ENCODE data around the gene DTX3.

The DTX3 gene

DNA sequence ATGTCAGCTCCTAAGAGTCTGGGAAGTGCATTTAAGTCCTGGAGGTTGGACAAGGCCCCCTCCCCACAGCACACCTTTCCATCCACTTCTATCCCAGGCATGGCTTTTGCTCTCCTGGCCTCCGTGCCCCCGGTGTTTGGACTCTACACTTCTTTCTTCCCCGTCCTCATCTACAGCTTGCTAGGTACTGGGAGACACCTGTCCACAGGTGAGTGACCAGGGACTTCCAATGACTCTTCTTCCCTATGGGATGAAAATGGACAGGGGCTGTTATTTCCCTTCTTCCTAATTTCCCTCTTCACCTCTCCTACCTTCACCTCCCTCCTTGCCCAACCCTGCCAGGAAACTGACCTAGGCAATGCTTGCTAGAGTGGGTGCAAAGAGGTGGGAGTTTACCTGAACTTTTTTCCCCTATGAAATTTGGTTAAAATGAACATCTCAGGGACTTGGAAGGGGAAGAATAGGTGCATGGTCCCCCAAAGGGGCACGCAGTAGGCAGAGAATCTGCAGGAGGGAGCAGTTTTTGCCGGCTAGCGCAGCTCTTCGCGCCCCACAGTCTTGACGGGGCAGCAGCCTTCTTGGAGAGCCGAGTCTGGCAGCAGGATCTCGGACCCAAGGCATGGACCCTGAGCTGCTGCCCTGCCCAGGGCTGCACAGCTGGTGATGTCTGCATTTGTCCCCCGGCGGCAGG lies 15.8 kb downstream of the DTX3 start:
- no peak for DNase-seq (ENCODE audit: low read depth in 2 of 2)

DNA sequence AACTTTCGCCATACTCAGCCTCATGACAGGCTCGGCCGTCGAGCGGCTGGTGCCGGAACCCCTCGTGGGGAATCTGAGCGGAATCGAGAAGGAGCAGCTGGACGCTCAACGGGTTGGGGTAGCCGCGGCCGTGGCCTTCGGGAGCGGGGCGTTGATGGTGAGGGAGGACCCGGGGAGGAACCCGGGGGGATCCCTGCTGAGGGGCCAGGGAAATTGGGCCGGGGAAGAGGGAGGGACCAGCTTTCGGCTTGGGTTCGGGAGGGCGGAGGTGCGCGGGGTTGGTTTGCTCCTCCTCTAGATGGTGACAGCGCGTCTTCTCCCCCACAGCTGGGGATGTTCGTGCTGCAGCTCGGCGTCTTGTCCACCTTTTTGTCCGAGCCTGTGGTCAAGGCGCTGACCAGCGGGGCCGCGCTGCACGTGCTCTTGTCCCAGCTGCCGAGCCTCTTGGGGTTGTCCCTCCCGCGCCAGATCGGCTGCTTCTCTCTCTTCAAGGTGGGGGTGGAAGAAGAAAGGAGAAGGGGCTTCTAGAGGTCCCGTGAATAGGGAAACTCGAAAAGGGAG lies 16.4 kb downstream of the DTX3 start:
- no peak for DNase-seq (ENCODE audit: low read depth in 2 of 2)

DNA sequence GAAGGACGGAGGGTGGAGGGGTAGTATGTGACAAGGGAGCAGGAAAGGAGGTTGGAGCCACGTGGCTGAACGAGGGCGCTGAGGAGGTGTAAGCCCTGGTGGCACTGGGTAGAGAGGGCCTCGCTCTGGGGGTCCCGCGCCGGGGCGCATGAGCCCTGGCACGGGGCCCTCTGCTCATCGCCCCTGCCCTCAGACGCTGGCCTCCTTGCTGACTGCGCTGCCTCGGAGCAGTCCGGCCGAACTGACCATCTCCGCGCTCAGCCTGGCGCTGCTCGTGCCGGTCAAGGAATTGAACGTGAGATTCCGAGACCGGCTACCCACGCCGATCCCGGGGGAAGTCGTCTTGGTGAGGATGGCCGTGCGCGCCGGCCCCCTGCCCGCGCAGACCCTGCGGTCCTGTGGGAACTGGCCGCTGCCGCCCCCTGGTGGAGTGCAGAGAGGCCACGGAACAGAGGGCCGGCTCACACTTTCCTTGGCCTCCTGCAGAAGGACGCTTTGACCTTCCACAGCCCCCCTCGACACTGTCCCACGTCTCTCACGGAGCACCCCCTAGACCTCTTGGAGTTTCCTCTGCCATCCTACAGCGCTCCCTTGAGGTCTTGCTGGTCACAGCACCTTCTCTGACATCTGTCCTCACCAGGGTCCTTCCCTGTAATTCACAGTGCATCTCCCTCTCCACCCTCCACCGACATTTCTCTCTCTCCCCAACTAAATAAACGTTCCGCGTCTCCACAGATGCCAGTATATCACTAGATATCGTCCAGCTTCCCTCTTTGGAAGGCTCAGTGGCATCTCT lies 17.1 kb downstream of the DTX3 start:
- no peak for DNase-seq (ENCODE audit: low read depth in 2 of 2)

DNA sequence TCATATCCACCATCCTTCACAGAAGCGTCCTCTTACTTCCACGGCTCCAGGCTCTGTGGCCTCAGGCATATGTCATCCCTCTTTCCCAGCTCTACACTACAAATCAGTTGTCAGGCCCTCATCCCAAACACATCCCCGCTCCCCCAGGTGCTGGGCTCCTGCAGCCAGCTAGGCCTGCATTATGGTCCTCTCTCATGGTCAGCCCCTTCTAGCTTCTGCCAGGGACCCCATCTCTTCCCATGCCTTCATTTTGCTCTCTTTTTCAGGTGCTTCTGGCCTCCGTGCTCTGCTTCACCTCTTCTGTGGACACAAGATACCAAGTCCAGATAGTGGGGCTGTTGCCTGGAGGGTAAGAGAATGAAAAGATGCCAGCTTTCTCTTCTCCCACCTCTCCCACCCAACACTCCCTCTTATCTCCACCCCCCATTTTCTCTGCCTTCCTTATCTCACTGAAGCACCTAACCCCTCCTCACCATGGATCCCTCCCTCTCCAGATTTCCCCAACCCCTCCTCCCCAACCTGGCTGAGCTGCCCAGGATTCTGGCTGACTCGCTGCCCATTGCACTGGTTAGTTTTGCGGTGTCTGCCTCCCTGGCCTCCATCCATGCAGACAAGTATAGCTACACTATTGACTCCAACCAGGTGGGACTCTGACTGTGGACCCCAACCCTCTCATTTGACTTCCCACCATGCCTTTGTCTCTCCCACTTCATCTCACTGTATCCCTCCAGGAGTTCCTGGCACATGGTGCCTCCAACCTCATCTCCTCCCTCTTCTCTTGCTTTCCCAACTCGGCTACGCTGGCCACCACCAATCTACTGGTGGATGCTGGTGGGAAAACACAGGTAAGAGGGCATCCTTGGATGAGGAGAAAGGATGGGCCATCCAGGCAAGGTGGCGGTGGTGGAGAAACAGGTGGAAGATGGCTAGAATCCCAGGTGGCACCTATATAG lies 17.9 kb downstream of the DTX3 start:
- no peak for DNase-seq (ENCODE audit: low read depth in 2 of 2)

DNA sequence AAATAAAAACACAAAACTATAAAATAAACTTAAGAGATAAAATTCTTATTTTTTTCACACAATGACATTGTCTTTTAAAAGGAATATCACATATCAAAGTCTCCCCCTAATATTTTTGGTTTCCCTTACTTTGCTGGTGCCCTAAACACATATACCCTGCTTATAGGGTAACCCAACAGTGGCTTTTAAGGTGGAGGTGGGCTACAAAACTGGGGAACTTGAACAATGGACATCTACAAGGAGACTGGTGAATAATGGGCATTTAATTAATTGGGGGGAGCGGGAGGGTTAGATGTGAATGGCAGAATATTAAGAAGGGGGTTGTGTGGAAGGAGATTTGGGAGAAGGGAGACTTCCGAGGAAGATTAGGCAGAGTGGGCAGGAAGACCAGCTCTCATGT lies 18.8 kb downstream of the DTX3 start:
- DNase-seq (ENCODE audit: low read depth in 2 of 2) = no peak

DNA sequence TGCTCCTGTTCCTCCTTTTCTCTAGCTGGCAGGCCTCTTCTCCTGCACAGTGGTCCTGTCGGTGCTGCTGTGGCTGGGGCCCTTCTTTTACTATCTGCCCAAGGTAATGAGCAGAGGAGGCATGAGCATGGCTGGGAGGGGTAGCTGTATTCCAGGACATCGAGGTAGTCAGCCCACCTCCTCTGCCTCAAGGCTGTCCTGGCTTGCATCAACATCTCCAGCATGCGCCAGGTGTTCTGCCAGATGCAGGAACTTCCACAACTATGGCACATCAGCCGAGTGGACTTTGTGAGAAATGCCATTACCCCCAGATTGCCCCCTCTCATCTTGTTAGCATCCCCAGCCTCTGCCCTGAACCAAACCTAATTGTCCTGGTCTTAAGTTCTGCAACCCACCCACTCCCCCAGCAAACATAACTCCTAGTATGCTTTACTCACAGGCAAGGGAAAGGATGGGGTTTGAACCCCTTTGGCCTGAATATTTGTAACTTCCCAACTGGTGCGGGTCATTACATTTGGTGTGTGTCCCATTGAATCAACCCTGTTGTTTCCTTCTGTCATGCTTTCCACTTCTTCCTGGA lies 19.3 kb downstream of the DTX3 start:
- DNase-seq (ENCODE audit: low read depth in 2 of 2) = no peak

DNA sequence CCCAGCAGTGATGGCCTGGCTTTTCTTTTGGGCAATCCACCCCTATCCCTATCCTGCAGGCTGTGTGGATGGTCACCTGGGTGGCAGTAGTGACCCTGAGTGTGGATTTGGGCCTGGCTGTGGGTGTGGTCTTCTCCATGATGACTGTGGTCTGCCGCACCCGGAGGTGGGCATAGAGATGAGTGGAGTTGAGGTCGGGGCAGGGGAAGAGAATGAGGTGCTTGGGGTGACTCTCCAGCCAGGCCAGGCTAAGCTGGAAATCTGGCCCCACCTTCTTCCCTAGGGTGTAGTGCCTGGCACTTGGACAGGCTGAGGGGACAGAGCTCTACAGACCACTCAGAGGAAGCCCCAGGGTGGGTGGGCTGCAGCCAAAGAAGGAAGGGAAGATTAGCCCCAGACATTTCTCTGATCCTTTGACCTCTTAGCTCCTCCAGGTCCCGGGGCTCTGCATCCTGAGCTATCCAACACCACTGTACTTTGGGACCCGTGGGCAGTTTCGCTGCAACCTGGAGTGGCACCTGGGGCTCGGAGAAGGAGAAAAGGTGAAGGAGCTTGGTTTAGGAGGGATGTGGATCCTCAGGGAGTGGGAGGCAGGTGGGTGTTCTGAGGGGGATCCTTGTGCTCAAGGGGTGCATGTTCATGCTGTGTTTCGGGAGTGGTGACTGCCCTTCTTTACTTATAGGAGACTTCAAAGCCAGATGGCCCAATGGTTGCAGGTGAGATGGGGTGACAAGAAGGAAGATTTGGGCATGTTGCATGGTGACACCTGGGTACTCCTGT lies 20.0 kb downstream of the DTX3 start:
- no peak for DNase-seq (ENCODE audit: low read depth in 2 of 2)

DNA sequence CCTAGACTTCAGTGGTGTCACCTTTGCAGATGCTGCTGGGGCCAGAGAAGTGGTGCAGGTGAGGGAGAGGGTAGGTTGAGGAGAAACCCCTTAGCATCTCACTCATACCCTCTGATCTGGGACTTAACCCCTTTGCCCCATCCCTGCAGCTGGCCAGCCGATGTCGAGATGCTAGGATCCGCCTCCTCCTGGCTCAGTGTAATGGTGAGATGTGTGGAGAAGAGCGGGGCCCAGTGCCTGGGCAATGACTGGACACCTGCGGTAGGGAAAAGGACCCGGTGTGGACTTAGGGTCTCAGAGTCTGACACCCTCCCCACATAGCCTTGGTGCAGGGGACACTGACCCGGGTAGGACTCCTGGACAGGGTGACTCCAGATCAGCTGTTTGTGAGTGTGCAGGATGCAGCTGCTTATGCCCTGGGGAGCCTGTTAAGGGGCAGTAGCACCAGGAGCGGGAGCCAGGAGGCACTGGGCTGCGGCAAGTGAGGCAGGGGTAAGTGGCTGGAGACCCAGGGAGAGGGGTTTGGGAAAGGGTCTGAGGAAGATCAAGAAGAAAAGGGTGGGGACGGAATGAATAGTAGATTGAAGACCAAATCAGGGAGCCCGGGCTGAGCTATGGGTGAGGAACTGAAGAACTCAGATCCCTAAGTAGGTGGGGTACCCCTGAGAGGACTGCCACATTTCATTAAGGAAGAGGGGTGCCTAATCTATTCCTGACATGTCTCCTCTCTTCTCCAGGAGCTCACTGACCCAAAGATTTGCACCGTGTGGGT lies 20.8 kb downstream of the DTX3 start:
- DNase-seq (ENCODE audit: low read depth in 2 of 2) = no peak

DNA sequence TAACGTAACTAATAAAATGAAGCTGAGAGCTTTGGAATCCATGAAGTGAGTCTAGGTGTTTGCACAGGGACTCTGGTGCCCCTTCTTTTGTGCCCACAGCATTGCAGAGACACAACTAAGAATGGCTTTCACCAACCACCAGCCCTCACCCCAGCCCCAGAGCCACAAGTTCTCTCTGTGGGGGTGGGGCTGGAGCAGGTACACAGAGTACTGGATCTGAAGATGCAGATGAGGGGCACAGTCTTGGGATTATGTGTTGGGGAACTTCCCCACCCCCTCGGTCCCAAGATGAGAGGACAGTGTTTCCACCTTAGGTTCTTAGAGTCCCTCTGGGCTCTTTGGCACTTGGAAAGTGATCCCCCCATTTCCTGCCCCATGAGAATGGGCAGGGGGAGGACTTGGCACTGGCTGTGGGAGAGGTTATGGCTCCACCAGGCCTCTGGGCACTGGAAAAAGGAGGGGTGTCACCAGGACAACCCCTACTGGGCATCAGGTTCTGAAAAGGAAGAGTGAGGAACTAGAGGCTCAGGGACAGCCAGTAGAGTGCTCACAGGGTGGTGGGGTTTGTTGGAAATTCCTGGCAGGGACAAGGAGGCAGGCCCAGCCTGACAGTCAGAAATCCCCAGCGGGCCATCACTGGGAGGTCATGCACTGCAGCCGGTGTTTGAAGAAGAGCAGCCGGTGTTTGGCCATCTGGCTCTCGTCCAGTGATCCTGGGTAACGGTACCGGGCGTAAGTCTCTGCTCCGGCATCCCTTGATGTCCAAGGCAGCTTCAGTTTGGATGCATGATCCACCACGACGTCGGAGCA lies 21.7 kb downstream of the DTX3 start:
- no peak for DNase-seq (ENCODE audit: low read depth in 2 of 2)

DNA sequence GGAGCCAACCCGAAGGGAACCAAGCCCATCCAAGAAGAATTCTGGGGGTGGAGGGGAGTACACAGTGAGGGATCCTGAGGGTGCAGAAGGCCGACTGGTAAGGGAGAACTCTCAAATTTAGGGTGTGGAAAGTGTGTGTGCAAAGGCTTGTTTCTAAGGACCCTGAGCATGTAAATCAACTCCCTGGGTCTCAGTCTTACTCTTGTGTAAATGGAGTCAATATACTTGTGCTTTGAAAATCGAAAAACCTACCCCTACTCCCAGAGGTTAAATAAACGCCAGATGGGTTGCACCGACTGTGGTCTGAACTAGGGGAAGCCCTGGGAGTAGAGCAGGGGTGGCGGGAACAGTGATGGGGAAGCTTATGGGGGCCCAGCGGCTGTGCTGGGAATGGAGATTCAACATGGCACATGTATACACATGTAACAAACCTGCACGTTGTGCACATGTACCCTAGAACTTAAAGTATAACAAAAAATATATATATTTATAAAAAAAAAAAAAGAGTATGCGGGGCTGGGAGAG lies 22.4 kb downstream of the DTX3 start:
- DNase-seq (ENCODE audit: low read depth in 2 of 2) = no peak

DNA sequence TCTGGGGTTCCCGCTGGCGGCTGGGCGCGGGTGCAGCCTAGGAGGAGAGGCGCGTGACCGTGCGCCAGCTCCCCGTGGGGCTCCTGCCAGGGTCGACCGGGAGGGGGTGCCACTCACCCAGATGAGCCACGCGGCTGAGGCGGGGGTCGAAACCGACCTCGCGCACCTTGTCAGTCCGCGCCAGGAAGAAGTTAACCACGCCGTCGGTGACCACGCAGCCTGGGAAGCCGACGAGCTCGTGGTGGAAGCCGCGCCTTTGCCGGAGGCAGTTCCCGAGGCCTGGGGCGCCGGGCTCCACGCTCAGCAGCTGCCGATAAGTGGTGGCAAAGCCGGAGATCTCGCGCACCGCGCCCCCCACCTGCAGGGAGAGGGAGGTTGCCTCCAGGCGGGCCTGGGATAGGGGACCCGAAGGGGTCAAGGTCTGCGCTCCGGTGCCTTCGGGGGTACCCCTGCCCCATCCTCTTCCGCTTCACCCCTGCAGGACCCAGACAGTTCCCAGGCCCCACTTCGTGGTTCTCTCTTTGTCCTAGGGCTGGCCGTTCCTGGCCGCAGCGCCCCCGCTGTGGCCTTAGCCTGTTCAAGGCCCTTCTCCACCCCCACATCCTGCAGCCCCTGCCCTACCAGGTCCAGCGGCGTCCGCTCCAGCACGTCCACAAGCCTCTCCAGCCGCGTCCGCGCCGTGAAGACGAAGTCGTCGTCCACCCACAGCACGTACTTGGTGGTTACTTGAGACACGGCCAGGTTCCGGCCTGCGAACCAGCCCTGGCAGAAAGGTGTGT lies 23.1 kb downstream of the DTX3 start:
- no peak for DNase-seq (ENCODE audit: low read depth in 2 of 2)

DNA sequence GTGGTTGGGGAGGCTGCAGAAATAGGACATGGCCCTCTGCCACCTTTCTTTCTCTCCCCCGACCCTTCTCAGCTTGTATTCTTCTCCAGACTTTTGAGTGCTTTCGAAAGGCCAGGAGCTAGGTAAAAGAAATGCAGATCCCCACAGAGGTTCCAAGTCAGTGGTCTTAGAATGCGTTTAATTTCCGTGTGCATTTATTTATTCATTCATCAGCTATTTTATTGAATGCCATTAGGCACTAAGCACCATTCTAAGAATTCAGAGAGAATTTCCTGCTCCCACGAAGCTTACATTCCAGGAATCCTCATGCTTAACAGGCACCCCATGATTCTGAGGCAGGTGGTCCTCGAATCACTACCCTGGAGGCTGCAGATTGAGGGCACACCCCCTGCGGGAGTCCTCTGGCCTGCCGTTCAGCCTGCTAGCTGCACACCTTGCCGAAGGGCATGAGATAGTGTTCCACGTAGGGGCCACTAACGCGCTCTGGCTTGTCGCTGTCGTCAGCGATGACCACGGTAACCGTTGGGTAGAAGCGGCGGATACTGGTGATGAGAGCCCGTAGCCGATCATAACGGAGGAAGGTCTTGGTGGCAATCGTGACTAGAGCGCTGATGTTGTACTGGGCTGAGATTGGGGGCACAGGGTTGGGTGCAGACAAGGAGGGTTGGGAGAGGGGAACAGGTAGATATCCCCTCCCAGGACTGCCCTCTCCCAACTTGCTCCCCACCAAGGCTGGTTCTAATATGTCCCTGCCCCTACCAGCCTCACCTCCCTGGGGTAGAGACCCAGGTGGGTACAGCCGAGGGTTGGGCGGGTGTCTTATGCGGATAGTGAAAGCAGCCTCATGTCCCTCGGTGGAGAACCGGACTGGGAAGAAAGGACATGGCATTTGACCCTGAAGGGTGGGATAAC lies 23.9 kb downstream of the DTX3 start:
- DNase-seq (ENCODE audit: low read depth in 2 of 2) = no peak

DNA sequence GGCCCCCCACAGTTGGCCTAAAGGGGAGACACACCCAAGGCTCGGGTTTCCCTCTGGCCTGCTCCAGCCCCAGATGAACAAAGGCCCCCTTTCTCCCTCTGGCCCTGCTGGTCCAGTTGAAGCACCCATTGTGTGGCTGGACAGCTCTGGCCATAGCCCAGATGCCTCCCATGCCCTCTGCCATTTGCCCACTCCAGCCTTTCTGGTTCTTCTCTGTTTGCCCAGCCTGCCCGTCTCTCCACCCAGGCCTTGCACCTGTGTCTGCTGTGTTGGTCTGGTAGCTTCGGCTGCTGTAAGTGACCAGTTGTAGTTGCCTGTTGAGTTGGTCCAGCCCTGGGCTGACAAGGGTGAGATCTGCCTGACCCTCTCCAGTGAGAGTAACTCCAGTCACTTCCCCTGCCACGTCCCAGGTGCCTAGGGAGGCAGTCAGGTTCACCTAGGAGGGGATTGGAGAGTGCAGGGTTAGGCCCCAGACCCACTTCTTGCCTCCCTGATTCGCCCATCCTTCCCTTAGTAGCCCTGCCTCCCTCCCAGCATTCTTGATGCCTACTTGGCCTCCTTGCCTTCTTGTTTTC lies 25.4 kb downstream of the DTX3 start:
- DNase-seq (ENCODE audit: low read depth in 2 of 2) = no peak

DNA sequence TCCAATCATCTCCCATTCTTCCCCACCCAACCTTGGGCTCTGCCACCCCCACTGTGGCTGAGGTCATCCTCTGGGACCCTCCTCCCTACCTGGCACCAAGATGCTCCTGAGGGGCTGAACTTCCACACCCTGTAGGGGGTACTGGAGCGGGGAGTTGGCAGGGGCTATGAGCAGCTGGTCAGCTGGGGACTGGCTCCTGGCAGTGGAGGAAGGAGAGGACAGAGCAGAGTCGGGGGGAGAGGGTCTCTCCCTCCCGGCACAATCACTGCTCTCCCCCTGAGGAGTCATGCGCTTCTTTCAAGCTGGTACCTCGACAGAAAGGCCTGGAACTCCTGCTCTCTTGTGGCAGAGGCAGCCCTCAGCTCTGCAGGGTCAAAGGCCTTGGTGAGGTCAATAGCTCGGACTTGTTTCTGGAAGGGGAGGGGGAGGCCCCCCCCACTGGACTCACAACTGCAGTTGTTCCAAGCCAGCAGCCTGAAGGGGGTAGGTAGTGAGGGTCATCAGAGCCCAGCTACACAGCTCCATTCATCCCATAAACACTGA lies 26.3 kb downstream of the DTX3 start:
- no peak for DNase-seq (ENCODE audit: low read depth in 2 of 2)

DNA sequence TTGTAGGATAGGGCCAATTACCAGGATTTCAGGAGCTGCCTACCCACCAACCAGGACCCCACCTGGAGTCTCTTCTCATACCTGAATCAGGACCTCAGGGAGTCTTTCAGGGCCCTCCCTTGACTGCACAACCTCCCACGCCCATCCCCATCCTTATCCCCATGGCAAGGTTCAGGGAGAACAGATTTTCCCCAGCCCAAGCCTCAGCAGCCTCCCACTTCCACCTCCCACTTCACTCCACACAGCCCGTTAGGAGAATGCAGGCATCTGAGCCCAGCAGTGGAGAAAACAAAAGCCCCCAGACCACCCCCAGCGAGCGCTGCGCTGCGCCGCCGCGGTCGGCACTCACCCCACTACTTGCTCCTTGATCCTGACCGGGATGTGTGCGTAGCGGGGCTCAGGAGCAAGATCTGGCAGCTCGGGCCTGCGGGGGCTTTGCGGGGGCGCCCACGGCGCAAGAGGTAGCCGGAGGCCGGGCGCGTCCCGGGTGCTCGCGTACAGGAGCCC lies 27.0 kb downstream of the DTX3 start:
- DNase-seq (ENCODE audit: low read depth in 2 of 2) = no peak

Measured in fibroblast of skin of left biceps (primary cell).